Measurements from ENCODE around the gene DAB2IP. TPM values are rescaled to one million over a fixed set of nuclear protein-coding genes. Genes with fewer than 3 reads are reported as not detected.

Gene DAB2IP
- total and polyA plus RNA-seq, 2 of the 4 experiments (the other 2 are of a cell fraction) = 5.6 to 17.2 TPM

GRCh38 chr9:121782514-121783110 is 131.2 kb downstream of the DAB2IP start:
- no peak overlapping the region for H2BK5ac ChIP-seq (ENCODE audit: low read depth, low read length, poor library complexity, severe bottlenecking)
- no peak overlapping the region for H2AK9ac ChIP-seq (replicated peaks; ENCODE audit: low read depth, low read length, poor library complexity)
- no peak overlapping the region for H3K23ac ChIP-seq (ENCODE audit: low read depth, low read length)
- no peak overlapping the region for H3K18ac ChIP-seq (ENCODE audit: low read depth, low read length)
- H2AFZ ChIP-seq (replicated peaks; ENCODE audit: low read length, poor library complexity) = no peak overlapping the region
- H3K9ac ChIP-seq (ENCODE audit: low read depth, low read length) = no peak overlapping the region
- H3K56ac ChIP-seq (ENCODE audit: extremely low read depth, insufficient read depth, low read length) = no peak overlapping the region
- no peak overlapping the region for H3K14ac ChIP-seq (replicated peaks; ENCODE audit: low read depth, low read length)
- no peak overlapping the region for H2BK20ac ChIP-seq (ENCODE audit: low read depth, low read length)
- no peaks in the 10 kb centered on the region for H3K27me3 ChIP-seq (ENCODE audit: control insufficient read depth, insufficient read depth, low read length)
- no peaks in the 10 kb centered on the region; the same call in 1 of the 2 replicates for H3K4me1 ChIP-seq (ENCODE audit: control insufficient read depth, insufficient read depth, low read length)
- H2BK15ac ChIP-seq (ENCODE audit: low read depth, low read length) = no peak overlapping the region
- no TSS peak for BruUV-seq (replicated peaks)
- dilution Hi-C loops (cut with HindIII; ENCODE audit: low sequenced_read_pairs, unreplicated experiment) = no loop called here
- H3K4me2 ChIP-seq (ENCODE audit: low read depth, low read length) = no peak overlapping the region
- intact Hi-C loops (cut with micrococcal nuclease) = no loop called here
- H4K5ac ChIP-seq (ENCODE audit: low read depth, low read length) = no peak overlapping the region
- H4K20me1 ChIP-seq (ENCODE audit: insufficient read depth, low read length) = no peaks in the 10 kb centered on the region
- 98% methylated on average over 6 of the region's 17 CpGs; no CpG with 5 or more reads in 1 of the 2 experiments for WGBS, 2 experiments (ENCODE audit: extremely low coverage in 2 of 2, insufficient read length in 1 of 2)
- 0 out of 2 replicates have a peak, but pooled peaks cover 3% of the 10 kb centered on the region for H3K9me3 ChIP-seq (ENCODE audit: control insufficient read depth, insufficient read depth, low read length)
- no peak for DNase-seq
- H3K36me3 ChIP-seq (ENCODE audit: control insufficient read depth, insufficient read depth, low read length) = peaks cover 47% of the 10 kb centered on the region
- in situ Hi-C loops (cut with MboI; ENCODE audit: low sequenced_read_pairs) = no loop called here
- no peak overlapping the region for H3K27ac ChIP-seq (ENCODE audit: insufficient read depth, low read length)
- no peak overlapping the region for H4K91ac ChIP-seq (ENCODE audit: insufficient read depth, low read depth, low read length)
- H4K8ac ChIP-seq (ENCODE audit: low read depth in 2 of 2, low read length in 2 of 2) = no peak overlapping the region
- no peak overlapping the region for H3K4me3 ChIP-seq (ENCODE audit: insufficient read depth, low read depth, low read length)
- H3K9me1 ChIP-seq (ENCODE audit: insufficient read depth, low read length) = no peaks in the 10 kb centered on the region
- CTCF ChIA-PET = no interaction called here
- no peak overlapping the region for H3K4ac ChIP-seq (ENCODE audit: low read depth, low read length)
- no peak overlapping the region for H2BK120ac ChIP-seq (ENCODE audit: low read depth, low read length)
- POLR2A ChIA-PET (ENCODE audit: unreplicated experiment) = no interaction called here
- TF ChIP-seq BHLHE40 (IDR thresholded peaks at IDR 0.05; ENCODE audit: low read depth, low read length) (no peak), CEBPB (IDR thresholded peaks at IDR 0.05; ENCODE audit: low read depth, low read length) (no peak), RAD21 (IDR thresholded peaks at IDR 0.05; ENCODE audit: low read length) (no peak), CHD1 (IDR thresholded peaks at IDR 0.05; ENCODE audit: low read depth, low read length) (no peak), MAFK (IDR thresholded peaks at IDR 0.05; ENCODE audit: low read depth, low read length) (no peak), SMC3 (IDR thresholded peaks at IDR 0.05; ENCODE audit: low read depth, low read length) (no peak), POLR2A (IDR thresholded peaks at IDR 0.05; ENCODE audit: low read depth, low read length) (no peak), ELK1 (IDR thresholded peaks at IDR 0.05; ENCODE audit: borderline replicate concordance, low read depth, low read length) (no peak), USF2 (IDR thresholded peaks at IDR 0.05; ENCODE audit: low read depth, low read length) (no peak), RFX5 (IDR thresholded peaks at IDR 0.05; ENCODE audit: low read depth, low read length) (no peak), FOS (IDR thresholded peaks at IDR 0.05; ENCODE audit: low read depth, low read length) (no peak), NFE2L2 (IDR thresholded peaks at IDR 0.05; ENCODE audit: low read depth, low read length) (no peak), MAZ (IDR thresholded peaks at IDR 0.05; ENCODE audit: borderline replicate concordance, low read depth, low read length) (no peak), MXI1 (IDR thresholded peaks at IDR 0.05; ENCODE audit: borderline replicate concordance, low read depth, low read length) (no peak), RCOR1 (IDR thresholded peaks at IDR 0.05; ENCODE audit: insufficient replicate concordance, low read length) (no peak), CTCF (conservative IDR thresholded peaks at IDR 0.05; ENCODE audit: low read depth, low read length) (no peak)
- no peak for ATAC-seq (ENCODE audit: low read depth)
- H2AK5ac ChIP-seq (ENCODE audit: low read depth, low read length) = no peak overlapping the region
- peaks cover 0 to 7% of the 10 kb centered on the region in 2 experiments; a peak in 1 of 4 replicates for H3K79me1 ChIP-seq (ENCODE audit: low read depth in 1 of 2, low read length in 2 of 2)
